Subcutaneous adipose tissue (tissue), 4 donors: ENCODE data around the gene CEBPE. TPM values are rescaled to one million over a fixed set of nuclear protein-coding genes. Genes with fewer than 3 reads are reported as not detected.

Source experiments
- total RNA-seq, 4 donors: library from RNA; depleted of rRNA; stranded (reverse); fragments of >200 nt; gene quantifications; one replicate each; pipeline ENCODE4 v1.1.0, GENCODE V29; 2016
- TF ChIP-seq, protein P1 (sequence below): fragments of 450-650 bp; IDR thresholded peaks from one replicate; pipeline ENCODE4 v1.5.1; 2016; ENCODE audit warnings: low read depth, mild to moderate bottlenecking, control low read depth, antibody characterized with exemption, moderate library complexity

CEBPE gene
- total RNA-seq, 4 donors from 2014 or later: 0.68 TPM; not detected in 3

DNA sequence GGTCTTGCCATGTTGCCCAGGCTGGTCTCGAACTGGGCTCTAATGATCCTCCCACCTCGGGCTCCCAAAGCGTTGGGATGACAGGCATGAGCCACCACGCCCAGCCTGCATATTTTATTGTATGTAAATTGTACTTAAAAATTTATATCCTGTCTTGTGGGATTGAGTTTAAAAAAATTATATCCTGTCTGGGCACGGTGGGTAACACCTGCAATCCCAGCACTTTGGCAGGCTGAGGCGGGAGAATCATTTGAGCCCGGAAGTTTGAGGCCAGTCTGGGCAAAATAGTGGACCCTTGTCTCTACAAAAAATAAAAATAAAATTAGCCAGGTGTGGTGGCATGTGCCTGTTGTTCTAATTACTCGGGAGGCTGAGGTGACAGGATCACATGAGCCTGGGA is 13.9 kb upstream of the CEBPE start:
- TF ChIP-seq, protein P1, sequence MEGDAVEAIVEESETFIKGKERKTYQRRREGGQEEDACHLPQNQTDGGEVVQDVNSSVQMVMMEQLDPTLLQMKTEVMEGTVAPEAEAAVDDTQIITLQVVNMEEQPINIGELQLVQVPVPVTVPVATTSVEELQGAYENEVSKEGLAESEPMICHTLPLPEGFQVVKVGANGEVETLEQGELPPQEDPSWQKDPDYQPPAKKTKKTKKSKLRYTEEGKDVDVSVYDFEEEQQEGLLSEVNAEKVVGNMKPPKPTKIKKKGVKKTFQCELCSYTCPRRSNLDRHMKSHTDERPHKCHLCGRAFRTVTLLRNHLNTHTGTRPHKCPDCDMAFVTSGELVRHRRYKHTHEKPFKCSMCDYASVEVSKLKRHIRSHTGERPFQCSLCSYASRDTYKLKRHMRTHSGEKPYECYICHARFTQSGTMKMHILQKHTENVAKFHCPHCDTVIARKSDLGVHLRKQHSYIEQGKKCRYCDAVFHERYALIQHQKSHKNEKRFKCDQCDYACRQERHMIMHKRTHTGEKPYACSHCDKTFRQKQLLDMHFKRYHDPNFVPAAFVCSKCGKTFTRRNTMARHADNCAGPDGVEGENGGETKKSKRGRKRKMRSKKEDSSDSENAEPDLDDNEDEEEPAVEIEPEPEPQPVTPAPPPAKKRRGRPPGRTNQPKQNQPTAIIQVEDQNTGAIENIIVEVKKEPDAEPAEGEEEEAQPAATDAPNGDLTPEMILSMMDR: no peak

DNA sequence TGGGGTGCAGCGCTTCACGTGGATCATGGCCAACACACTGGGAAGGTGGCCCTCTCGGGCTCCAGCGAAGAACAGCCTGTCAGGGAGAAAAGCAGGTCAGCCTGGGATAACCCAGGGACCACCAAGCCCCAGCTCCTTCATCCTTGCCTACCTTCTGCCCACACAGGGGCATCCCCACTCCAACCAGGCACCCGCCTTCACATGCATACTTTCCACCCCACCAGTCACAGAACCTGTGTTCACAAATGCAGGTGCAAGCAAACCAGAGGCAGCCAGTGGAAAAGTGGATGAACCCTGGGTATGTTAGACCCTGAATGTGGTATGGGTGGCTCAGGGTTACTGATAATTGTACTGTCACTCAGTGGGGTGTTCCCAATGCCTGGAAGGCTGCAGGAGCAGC is 12.4 kb upstream of the CEBPE start:
- TF ChIP-seq, protein P1: no peak

DNA sequence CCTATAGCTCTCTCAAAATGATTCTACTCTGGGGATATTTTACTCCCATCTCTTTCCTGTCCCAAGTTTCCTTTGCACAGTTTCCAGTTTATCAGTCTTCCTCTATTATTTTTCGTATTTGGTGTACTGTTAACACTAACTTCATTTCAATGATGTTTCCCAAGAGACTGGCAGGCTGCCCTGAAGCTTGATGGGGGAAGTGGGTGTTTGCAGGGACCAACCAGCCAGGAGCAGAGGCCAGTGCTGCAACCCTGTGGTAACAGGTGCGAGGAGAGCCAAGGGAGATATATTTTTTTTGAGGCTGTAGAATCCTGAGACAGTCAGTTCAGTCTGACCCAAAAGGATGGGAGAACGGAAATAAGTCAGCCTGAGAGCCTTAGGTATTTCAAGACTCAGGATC is 11.8 kb upstream of the CEBPE start:
- TF ChIP-seq, protein P1: no peak

DNA sequence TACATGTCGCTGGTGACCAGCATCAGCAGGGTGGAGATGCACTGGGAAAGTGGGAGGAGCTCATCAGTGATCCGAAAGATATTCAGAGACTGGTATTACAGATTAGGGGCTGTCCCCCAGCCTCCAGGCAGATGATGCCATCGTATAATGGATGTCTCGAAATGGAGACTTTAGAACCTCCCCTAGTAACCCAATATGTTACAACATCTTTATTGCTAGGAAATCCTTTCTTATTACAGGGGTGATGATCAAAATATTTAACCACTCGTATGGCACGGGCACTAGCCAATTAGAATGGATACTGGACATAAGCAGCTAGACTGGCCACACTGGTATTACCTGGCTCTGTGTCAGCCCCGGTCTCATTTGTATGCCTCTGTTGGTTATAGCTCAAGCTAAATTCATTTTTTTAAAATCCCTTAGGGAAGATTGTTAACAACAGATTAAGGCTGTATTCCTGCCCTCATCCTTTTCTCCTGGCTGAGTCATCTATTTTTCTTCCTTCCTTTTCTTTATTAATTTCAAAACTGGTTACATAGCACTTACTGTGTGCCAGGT is 10.8 kb upstream of the CEBPE start:
- TF ChIP-seq, protein P1: no peak

DNA sequence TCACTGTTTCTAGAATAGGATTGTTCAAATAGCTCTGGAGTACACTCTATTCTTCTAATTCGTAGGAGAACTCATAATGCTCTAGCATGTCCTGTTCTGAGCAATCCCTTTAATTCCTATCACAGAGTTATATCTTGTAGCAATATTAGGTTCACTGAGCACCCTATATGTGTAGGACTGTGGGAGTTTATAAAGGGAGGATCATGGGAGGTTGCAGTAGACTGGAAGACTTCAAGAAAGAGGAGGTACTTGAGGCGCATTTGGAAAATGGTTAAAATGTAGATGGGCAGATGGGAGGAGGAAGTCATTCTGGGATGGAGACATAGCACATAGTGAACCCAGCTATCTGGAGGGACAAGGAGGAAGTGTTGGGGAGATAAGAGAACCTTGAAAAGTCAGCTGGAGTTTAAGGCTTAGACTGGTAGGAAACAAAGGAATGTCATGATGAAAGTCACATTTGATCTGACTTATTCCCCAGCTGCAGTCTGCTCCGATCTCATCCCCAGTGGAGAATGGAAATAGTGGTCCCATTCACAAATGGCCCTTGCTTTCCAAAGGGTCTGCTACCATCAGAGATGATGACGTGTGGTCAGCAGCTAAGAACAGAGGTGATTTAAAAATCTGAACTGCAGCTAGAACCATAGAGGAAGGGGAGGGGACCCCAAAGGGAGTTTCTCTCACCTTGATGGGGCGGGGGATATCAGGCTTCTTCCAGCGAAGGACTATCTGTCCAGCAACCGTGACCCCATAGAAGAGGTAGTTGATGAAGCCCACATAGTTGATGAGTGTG is 10.1 kb upstream of the CEBPE start:
- TF ChIP-seq, protein P1: no peak

DNA sequence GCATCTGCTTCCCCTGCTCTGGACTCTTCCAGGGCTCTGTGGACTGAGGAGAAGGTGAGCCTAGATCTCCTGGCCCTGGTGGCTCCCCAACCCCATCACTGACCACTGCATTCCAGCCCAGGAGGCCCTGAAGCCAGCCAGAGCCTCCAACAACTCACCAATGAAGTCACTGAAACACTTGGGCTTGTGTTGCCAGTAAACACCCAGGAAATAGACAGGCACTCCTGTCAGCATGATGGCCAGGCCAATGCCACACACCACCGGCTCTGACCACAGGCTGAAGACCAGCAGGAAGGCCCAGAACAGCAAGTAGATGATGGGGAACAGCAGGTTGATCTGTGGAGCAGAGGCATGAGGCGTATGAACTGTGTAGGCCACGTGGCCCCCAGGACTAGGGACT is 8.8 kb upstream of the CEBPE start:
- TF ChIP-seq, protein P1: no peak

DNA sequence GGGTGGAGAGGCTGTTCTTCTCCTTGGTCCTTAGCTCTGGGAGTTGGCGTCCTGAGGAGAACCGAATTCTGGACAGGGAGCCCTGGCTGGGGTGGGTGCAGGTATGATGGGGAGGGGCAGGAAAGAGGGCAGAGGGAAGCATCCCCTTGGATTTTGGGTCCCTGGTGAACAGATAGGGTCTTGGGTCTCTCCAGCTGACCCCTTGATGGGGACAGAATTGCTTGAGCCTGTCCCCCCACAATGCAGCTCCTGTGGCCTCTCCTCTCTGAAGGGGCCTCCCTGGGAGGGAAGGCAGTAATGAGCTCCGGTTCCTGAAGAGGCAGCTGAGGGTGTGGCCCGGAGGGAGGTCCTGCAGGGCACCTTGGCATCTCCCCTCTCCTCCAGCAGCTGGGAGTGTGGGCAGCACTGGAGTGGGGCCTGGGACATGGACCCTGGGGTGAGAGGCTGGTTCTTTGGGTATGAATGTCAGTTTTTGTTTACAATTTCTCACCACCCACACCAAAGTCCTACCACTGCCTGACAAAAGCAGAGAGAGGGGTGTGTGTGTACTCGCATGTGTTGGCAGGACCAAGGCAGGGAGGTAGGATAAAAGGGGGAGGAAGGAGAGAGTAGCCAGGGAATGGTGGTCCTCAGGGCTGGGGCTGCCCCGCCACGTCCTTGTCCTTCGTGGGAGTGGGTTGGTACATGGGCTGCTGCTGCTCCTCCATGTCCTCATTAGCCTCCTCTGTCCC is 7.7 kb upstream of the CEBPE start:
- TF ChIP-seq, protein P1: no peak
